Endothelial cell of umbilical vein (primary cell): ENCODE data around the gene KRR1.

Source experiments
- EZH2 ChIP-seq: IDR thresholded peaks from 2 replicates; pipeline ENCODE4 v1.6.1; 2012; ENCODE audit warnings: borderline replicate concordance, low read depth, mild to moderate bottlenecking, moderate library complexity, low read length, inconsistent platforms; ENCODE audit not compliant: severe bottlenecking
- FOS ChIP-seq: IDR thresholded peaks from 2 replicates; pipeline ENCODE4 v1.6.1; 2011; ENCODE audit warnings: mild to moderate bottlenecking, low read length, moderate library complexity, borderline replicate concordance; ENCODE audit not compliant: insufficient read depth
- GATA2 ChIP-seq: IDR thresholded peaks from 2 replicates; pipeline ENCODE4 v1.7.0; 2011; ENCODE audit warnings: low read depth, mild to moderate bottlenecking, moderate library complexity, mixed read lengths, low read length; ENCODE audit not compliant: insufficient read length, insufficient read depth
- JUN ChIP-seq: IDR thresholded peaks from 2 replicates; pipeline ENCODE4 v1.6.1; 2011; ENCODE audit warnings: borderline replicate concordance, low read depth; ENCODE audit not compliant: insufficient read length, insufficient read depth
- MYC ChIP-seq: IDR thresholded peaks from one replicate; pipeline ENCODE4 v1.6.1; 2011; ENCODE audit warnings: mild to moderate bottlenecking, low read depth, low read length
- POLR2A ChIP-seq: IDR thresholded peaks from 2 replicates; pipeline ENCODE4 v1.6.1; 2012; ENCODE audit warnings: low read depth, mild to moderate bottlenecking, control low read depth, low read length
- POLR2AphosphoS5 ChIP-seq: IDR thresholded peaks from 2 replicates; pipeline ENCODE4 v1.6.1; 2012; ENCODE audit warnings: low read depth, mild to moderate bottlenecking, control low read depth, low read length, moderate library complexity; ENCODE audit not compliant: insufficient read depth
- TF ChIP-seq, protein P1 (sequence below), 2 donors: IDR thresholded peaks; 1 replicate in 1 of 2; 2 replicates in 1 of 2; pipeline ENCODE4 v1.5.1; 2011; ENCODE audit warnings: low read length in 2 of 2, mild to moderate bottlenecking in 2 of 2, moderate library complexity in 2 of 2, control low read depth in 1 of 2, inconsistent platforms in 1 of 2, low read depth in 1 of 2; ENCODE audit not compliant: insufficient read depth in 1 of 2; ENCODE audit errors: extremely low read depth in 1 of 2
- TF ChIP-seq, protein P2 (sequence below): IDR thresholded peaks from 2 replicates; pipeline ENCODE4 v1.6.1; 2011; ENCODE audit not compliant: insufficient read depth, insufficient read length

DNA sequence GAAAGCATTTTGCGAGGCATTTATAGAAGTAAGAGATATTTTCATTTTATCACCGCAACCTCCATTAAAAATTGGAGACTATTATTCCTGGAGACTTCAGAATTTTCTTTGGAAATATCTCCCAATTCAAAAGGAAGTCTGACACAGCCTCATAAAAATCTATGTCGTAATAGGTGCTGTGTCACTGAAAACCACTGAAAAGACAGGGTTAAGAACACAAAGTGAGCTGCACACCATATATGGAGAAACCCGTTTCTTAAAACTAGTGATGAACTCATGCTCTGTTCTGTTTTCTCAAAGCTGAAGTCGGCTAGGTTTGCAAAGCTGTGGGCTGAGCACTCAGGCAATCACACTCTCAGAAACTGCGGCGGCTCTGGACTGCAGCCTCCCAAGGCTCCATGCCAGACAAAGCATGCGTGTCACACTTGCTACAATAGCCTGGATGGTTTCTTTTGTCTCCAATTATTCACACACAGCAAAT, 30.9 kb downstream of the KRR1 start, which contains the start of gene GLIPR1:
- TF ChIP-seq, protein P1, sequence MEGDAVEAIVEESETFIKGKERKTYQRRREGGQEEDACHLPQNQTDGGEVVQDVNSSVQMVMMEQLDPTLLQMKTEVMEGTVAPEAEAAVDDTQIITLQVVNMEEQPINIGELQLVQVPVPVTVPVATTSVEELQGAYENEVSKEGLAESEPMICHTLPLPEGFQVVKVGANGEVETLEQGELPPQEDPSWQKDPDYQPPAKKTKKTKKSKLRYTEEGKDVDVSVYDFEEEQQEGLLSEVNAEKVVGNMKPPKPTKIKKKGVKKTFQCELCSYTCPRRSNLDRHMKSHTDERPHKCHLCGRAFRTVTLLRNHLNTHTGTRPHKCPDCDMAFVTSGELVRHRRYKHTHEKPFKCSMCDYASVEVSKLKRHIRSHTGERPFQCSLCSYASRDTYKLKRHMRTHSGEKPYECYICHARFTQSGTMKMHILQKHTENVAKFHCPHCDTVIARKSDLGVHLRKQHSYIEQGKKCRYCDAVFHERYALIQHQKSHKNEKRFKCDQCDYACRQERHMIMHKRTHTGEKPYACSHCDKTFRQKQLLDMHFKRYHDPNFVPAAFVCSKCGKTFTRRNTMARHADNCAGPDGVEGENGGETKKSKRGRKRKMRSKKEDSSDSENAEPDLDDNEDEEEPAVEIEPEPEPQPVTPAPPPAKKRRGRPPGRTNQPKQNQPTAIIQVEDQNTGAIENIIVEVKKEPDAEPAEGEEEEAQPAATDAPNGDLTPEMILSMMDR (IDR thresholded peaks at IDR 0.05; ENCODE audit: extremely low read depth in 1 of 2, insufficient read depth in 1 of 2, low read depth in 1 of 2, low read length in 2 of 2): no peak
- peak; percentile 92 for TF ChIP-seq POLR2AphosphoS5
- TF ChIP-seq EZH2: no peak
- TF ChIP-seq, protein P2, sequence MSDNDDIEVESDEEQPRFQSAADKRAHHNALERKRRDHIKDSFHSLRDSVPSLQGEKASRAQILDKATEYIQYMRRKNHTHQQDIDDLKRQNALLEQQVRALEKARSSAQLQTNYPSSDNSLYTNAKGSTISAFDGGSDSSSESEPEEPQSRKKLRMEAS: no peak
- TF ChIP-seq POLR2A: peak; percentile 96
- no peak for TF ChIP-seq MYC
- TF ChIP-seq JUN: peak; percentile 40
- TF ChIP-seq GATA2: no peak
- TF ChIP-seq FOS: peak; percentile 48
